ENCODE data around the gene KRTAP12-4.

The KRTAP12-4 gene

DNA sequence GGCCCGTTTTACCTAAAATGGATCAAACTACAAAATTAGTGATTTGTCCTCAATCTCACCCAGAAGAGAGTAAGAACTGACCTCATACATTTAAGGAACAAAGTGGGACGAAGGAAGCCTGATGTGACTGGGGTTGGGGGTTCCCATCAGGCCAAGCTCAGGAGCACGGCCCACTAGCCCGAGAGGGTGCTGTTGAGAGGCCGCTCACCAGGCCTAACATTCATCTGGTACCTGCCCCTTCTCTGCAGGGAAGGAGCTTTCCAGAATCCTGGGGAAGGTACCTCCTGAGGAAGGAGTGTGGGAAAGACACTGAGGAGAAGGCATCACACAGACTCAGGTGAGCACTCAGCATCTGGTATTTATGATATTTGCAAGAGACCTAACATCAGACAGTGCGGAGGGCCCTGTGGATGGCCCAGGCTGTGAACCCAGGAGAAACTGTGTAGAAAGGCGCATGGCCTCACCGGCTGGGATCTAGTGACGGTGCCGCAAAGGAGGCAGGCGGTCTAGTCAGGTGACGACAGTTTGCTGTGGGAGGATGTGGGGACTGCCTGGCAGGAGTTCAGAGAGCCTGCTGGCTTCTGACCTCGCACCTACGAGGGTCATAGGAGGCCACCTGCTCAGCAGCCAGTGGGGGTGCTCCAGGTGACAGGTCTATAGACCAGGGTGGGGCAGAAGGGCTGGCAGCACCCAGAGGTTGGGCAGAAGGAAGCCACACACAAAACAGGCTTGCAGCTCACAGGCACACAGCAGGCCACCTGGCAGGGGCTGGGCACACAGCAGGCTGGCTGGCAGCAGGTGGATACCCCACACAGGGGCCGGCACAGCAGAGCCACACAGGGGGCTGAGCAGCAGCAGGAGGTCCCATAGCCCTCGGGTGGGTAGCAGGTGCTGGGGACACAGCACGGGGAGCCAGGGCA is 543 bp downstream of the KRTAP12-4 start:
- TF ChIP-seq, protein P1, sequence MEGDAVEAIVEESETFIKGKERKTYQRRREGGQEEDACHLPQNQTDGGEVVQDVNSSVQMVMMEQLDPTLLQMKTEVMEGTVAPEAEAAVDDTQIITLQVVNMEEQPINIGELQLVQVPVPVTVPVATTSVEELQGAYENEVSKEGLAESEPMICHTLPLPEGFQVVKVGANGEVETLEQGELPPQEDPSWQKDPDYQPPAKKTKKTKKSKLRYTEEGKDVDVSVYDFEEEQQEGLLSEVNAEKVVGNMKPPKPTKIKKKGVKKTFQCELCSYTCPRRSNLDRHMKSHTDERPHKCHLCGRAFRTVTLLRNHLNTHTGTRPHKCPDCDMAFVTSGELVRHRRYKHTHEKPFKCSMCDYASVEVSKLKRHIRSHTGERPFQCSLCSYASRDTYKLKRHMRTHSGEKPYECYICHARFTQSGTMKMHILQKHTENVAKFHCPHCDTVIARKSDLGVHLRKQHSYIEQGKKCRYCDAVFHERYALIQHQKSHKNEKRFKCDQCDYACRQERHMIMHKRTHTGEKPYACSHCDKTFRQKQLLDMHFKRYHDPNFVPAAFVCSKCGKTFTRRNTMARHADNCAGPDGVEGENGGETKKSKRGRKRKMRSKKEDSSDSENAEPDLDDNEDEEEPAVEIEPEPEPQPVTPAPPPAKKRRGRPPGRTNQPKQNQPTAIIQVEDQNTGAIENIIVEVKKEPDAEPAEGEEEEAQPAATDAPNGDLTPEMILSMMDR (IDR thresholded peaks at IDR 0.05): no peak
- Histone ChIP-seq H3K27me3 (ENCODE audit: control insufficient read depth, insufficient read depth, low read length) (no peaks in the 10 kb centered on the region), H3K9me3 (ENCODE audit: control insufficient read depth, low read length) (no peaks in the 10 kb centered on the region), H3K4me2 (ENCODE audit: low read length) (no peak overlapping the region), H3K36me3 (ENCODE audit: control insufficient read depth, insufficient read depth, low read length) (no peaks in the 10 kb centered on the region), H2AFZ (no peak overlapping the region), H3K4me3 (ENCODE audit: low read depth, low read length) (no peak overlapping the region), H3K79me2 (no peaks in the 10 kb centered on the region), H3K9ac (no peak overlapping the region), H3K4me1 (no peaks in the 10 kb centered on the region), H3K27ac (no peak overlapping the region)

- Histone ChIP-seq H3K4me1 (no peaks in the 10 kb centered on the region), H3K4me2 (ENCODE audit: low read length) (no peak overlapping the region), H3K27ac (no peak overlapping the region), H3K4me3 (ENCODE audit: low read depth, low read length) (no peak overlapping the region), H3K27me3 (ENCODE audit: control insufficient read depth, insufficient read depth, low read length) (no peaks in the 10 kb centered on the region), H3K36me3 (ENCODE audit: control insufficient read depth, insufficient read depth, low read length) (no peaks in the 10 kb centered on the region), H3K9me3 (ENCODE audit: control insufficient read depth, low read length) (no peaks in the 10 kb centered on the region), H3K79me2 (no peaks in the 10 kb centered on the region), H3K9ac (no peak overlapping the region), H2AFZ (no peak overlapping the region)
- TF ChIP-seq, protein P1 (IDR thresholded peaks at IDR 0.05): no peak
Observed at GRCh38 chr21:44653123-44653522, 1.3 kb downstream of the KRTAP12-4 start.

DNA sequence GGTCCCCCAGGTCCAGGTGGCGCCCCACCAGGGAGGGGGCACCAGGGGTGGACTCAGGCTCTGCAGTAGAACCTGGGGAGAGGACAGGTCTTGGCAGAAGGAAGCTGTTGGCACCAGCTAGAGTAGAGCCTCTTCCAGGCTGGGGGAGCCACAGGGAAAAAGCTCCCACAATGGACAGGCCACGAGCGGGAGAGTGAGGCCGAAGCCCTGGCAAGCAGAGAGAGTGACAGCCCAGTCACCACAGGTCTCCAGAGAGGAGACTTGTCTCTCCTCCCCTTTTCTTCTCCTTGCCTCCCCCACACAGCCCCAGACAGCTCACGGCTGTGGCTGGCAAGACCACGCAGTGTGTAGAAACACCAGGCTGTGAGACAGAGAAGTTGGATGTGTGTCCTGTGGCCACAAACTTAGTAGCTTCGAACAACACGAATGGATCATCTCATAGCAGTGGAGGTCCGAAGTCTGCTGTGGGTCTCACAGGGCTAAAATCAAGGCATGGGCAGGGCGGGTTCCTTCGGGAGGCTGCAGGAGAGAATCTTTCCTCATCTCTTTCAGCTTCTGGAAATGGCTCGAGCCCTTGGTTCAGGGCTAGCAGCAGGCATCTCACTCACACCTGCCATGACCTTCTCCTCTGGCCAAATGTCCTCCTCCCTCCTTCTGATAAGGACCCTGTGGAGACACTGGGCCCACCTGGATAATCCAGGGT is 3.3 kb downstream of the KRTAP12-4 start:
- Histone ChIP-seq H2AFZ (no peak overlapping the region), H3K9ac (no peak overlapping the region), H3K4me1 (no peaks in the 10 kb centered on the region), H3K27ac (no peak overlapping the region), H3K79me2 (no peaks in the 10 kb centered on the region), H3K4me2 (ENCODE audit: low read length) (no peak overlapping the region), H3K9me3 (ENCODE audit: control insufficient read depth, low read length) (no peaks in the 10 kb centered on the region), H3K27me3 (ENCODE audit: control insufficient read depth, insufficient read depth, low read length) (no peaks in the 10 kb centered on the region), H3K36me3 (ENCODE audit: control insufficient read depth, insufficient read depth, low read length) (no peaks in the 10 kb centered on the region), H3K4me3 (ENCODE audit: low read depth, low read length) (no peak overlapping the region)
- TF ChIP-seq, protein P1 (IDR thresholded peaks at IDR 0.05): no peak

- H3K27me3 ChIP-seq (ENCODE audit: control insufficient read depth, insufficient read depth, low read length): no peaks in the 10 kb centered on the region
- H3K9me3 ChIP-seq (ENCODE audit: control insufficient read depth, low read length): no peaks in the 10 kb centered on the region
- H3K9ac ChIP-seq: no peak overlapping the region
- TF ChIP-seq, protein P1 (IDR thresholded peaks at IDR 0.05): no peak
- no peak overlapping the region for H3K4me3 ChIP-seq (ENCODE audit: low read depth, low read length)
- H3K36me3 ChIP-seq (ENCODE audit: control insufficient read depth, insufficient read depth, low read length): no peaks in the 10 kb centered on the region
- no peak overlapping the region for H3K4me2 ChIP-seq (ENCODE audit: low read length)
- H3K27ac ChIP-seq: no peak overlapping the region
- no peak overlapping the region for H2AFZ ChIP-seq
- no peaks in the 10 kb centered on the region for H3K4me1 ChIP-seq
- no peaks in the 10 kb centered on the region for H3K79me2 ChIP-seq
Observed at GRCh38 chr21:44650265-44650972, 4.0 kb downstream of the KRTAP12-4 start.

Data from parathyroid adenoma (tissue), 2 donors.